NCI-H510A treated with DMSO at 0.1 percent for 48 hours (cell line): ENCODE data around the gene EXOSC10.
A peak's percentile ranks its signal among the peaks of the same experiment; 100 is the strongest.

Source experiments
- DNase-seq: peaks from one replicate; lab custom pipeline; 2025; lab: John Stamatoyannopoulos, UW

Gene EXOSC10

GRCh38 chr1:11099310-11100148 is at the start of gene EXOSC10:
Gene EXOSC10 (minus strand): TSS chr1:11099869. CDS start chr1:11099831, 38 bp downstream.
- peak; percentile 99 for DNase-seq

- DNase-seq, result no peak
These were observed 47.6 kb upstream of the EXOSC10 start for GRCh38 chr1:11147197-11147770.

GRCh38 chr1:11145741-11146140 is 46.1 kb upstream of the EXOSC10 start:
- no peak for DNase-seq

- no peak for DNase-seq
These were observed 45.0 kb upstream of the EXOSC10 start for GRCh38 chr1:11144570-11145256.

GRCh38 chr1:11143907-11144306 is 44.2 kb upstream of the EXOSC10 start:
- peak; percentile 28 for DNase-seq

- no peak for DNase-seq
These were observed 43.7 kb upstream of the EXOSC10 start for GRCh38 chr1:11143401-11143800.

- no peak for DNase-seq
These were observed 43.1 kb upstream of the EXOSC10 start for GRCh38 chr1:11142618-11143391.

GRCh38 chr1:11138952-11139351 is 39.3 kb upstream of the EXOSC10 start:
- DNase-seq, result no peak

- DNase-seq, result no peak
These were observed 38.4 kb upstream of the EXOSC10 start for GRCh38 chr1:11138029-11138428.

- no peak for DNase-seq
These were observed 35.2 kb upstream of the EXOSC10 start for GRCh38 chr1:11134898-11135266.

GRCh38 chr1:11134251-11134897 is 34.7 kb upstream of the EXOSC10 start:
- DNase-seq, result peak; percentile 36

GRCh38 chr1:11132563-11133293 is 33.1 kb upstream of the EXOSC10 start:
- peak; percentile 97 for DNase-seq

- no peak for DNase-seq
These were observed 32.1 kb upstream of the EXOSC10 start for GRCh38 chr1:11131816-11132215.

- no peak for DNase-seq
These were observed 30.7 kb upstream of the EXOSC10 start for GRCh38 chr1:11130406-11130805.

- DNase-seq, result peak; percentile 60
These were observed 30.2 kb upstream of the EXOSC10 start for GRCh38 chr1:11129649-11130390.

- peak; percentile 72 for DNase-seq
These were observed 26.9 kb upstream of the EXOSC10 start for GRCh38 chr1:11126569-11126968.

- no peak for DNase-seq
These were observed 26.3 kb upstream of the EXOSC10 start for GRCh38 chr1:11125931-11126330.

GRCh38 chr1:11124965-11125364 is 25.3 kb upstream of the EXOSC10 start:
- DNase-seq, result no peak

GRCh38 chr1:11116318-11116717 is 16.6 kb upstream of the EXOSC10 start:
- DNase-seq, result no peak

- DNase-seq, result no peak
These were observed 15.3 kb upstream of the EXOSC10 start for GRCh38 chr1:11114966-11115365.
